ENCODE measurements around the gene GRPEL2. TPM values are rescaled to one million over a fixed set of nuclear protein-coding genes. Genes with fewer than 3 reads are reported as not detected.

Gene GRPEL2
- total RNA-seq, 4 donors from 2014 or later: 6.3 to 19.0 (median 10.9) TPM

DNA sequence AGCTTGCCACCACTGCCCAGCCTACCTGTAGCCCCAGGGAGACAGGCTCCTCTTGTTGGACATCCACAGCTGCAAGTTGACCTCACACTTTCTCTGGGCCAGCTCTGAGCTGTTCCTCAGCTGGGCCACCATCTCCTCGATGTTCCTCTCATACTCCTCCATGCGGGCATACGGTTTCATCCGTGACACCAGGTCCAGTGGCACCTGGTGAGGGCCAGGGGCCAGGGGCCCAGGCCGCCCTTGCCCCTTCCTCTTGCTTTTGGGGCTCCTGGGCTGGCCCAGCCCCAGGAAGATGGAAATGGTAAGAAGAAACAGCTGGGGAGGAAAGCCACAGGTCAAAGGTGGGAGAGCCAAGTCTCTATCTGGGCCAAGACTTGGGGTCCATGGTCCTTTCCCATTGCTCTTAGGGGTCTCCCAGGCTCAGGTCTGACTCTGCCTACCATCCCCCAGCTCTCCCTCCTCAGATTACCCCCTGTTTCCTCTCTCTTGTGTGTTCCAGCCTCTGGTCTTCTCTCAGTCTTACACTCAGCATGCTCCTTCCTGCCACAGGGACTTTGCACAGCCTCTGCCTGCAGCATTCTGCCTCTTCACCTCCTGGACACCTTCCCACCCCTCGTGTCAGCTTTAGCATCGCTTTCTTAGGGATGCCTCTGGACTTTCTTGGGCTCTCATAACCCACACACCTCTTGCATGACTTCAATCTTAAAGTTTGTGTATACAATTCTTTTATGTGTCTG lies 31.6 kb downstream of the GRPEL2 start:
- no peaks in the 10 kb centered on the region for H3K36me3 ChIP-seq
- peaks cover 0 to 4% (median 0%) of the 10 kb centered on the region in 4 donors for H3K4me1 ChIP-seq
- H3K9me3 ChIP-seq: no peaks in the 10 kb centered on the region
- H3K27ac ChIP-seq: no peak overlapping the region
- no peak overlapping the region for H3K4me3 ChIP-seq
- no peak for TF ChIP-seq CTCF (IDR thresholded peaks at IDR 0.05)
- TF ChIP-seq POLR2A (IDR thresholded peaks at IDR 0.05): no peak
- DNase-seq: no peak
- H3K27me3 ChIP-seq: no peaks in the 10 kb centered on the region

- Histone ChIP-seq H3K36me3 (no peaks in the 10 kb centered on the region), H3K27ac (peak overlapping the region in 2 of 4 donors; percentile 22 to 80), H3K9me3 (no peaks in the 10 kb centered on the region), H3K27me3 (no peaks in the 10 kb centered on the region), H3K4me1 (peaks cover 0 to 4% (median 0%) of the 10 kb centered on the region in 4 donors), H3K4me3 (no peak overlapping the region)
- TF ChIP-seq POLR2A (IDR thresholded peaks at IDR 0.05) (no peak), CTCF (IDR thresholded peaks at IDR 0.05) (no peak)
- DNase-seq: no peak
These were observed 33.0 kb downstream of the GRPEL2 start for GRCh38 chr5:149378241-149378820.

- Histone ChIP-seq H3K36me3 (no peaks in the 10 kb centered on the region), H3K4me3 (no peak within 1 kb of the TSS), H3K27me3 (no peaks in the 10 kb centered on the region), H3K27ac (peak within 1 kb of the TSS in 3 of 4 donors; percentile 5 to 80 (median 38)), H3K4me1 (peaks cover 0 to 4% (median 0%) of the 10 kb centered on the region in 4 donors), H3K9me3 (no peaks in the 10 kb centered on the region)
- no peak for DNase-seq
- TF ChIP-seq POLR2A (IDR thresholded peaks at IDR 0.05) (no peak), CTCF (IDR thresholded peaks at IDR 0.05) (no peak)
These were observed 34.0 kb downstream of the GRPEL2 start, which contains the start of gene IL17B for GRCh38 chr5:149379177-149379761. Gene IL17B, minus strand, starts transcription at chr5:149379292. Its CDS starts 67 bp downstream, at chr5:149379225.

DNA sequence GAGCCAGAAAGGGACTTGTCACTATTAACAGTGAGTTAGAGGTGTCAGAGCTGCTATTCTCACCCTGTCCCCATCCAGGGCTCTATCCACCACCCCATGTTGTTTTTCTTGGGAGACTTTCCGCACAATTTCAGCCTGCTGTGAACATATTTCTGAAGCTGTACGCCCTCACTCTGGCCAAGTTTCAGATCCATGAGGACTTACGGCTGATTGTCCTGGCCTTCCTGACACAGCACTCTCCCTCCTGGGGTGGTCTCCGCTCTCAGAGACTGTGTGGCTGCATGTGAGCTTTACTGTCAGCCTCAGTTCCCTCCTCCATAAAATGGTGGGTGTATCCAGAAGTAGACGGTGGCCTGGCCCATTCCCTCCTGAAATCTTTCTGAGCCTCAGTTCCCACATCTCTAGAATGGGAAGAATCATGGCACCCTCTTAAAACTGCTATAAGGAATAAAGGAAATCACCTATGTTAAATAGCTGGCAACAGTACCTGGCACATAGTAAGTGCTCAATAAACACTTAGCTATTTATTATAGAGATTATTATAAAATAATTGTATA lies 34.6 kb downstream of the GRPEL2 start:
- Histone ChIP-seq H3K9me3 (no peaks in the 10 kb centered on the region), H3K4me1 (peaks cover 0 to 4% (median 0%) of the 10 kb centered on the region in 4 donors), H3K36me3 (no peaks in the 10 kb centered on the region), H3K4me3 (no peak overlapping the region), H3K27me3 (no peaks in the 10 kb centered on the region), H3K27ac (peak overlapping the region in 3 of 4 donors; percentile 5 to 80 (median 38))
- no peak for TF ChIP-seq POLR2A (IDR thresholded peaks at IDR 0.05)
- TF ChIP-seq CTCF (IDR thresholded peaks at IDR 0.05): no peak
- no peak for DNase-seq

DNA sequence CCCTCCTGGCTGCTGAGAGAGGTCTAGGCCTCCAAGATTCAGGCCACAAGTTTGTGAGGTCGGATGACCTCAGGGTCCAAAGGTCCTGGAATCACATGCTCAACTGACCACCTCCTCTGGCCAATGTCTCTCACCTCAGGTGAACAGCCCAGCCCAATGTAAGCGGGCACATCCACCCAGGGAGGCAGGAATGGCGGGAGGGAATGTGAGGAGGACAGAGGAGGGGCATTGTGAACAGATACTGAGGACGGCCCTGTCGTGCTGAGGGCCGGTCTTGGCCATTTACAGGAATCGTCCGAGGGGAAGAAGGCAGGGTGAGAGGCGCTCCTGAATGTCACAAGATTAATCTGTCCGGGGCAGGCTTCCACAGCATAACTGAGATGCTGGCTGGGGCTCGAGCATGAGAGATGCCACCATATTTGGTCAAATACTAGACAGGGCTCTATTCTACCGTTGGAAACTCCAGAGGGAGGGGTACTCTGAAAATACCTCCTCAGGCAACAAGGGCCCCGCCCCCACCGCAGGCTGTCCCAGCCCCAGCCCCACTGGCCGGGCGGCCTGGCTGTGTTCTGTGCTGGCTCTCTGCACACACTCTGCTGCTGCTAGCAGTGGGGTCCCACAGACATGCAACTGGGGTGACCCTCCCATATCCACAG lies 35.3 kb downstream of the GRPEL2 start:
- Histone ChIP-seq H3K9me3 (no peaks in the 10 kb centered on the region), H3K27me3 (no peaks in the 10 kb centered on the region), H3K27ac (peak overlapping the region; percentile 20 to 80 (median 58)), H3K4me3 (no peak overlapping the region), H3K4me1 (peaks cover 0 to 5% (median 0%) of the 10 kb centered on the region in 4 donors), H3K36me3 (no peaks in the 10 kb centered on the region)
- no peak for DNase-seq
- no peak for TF ChIP-seq CTCF (IDR thresholded peaks at IDR 0.05)
- no peak for TF ChIP-seq POLR2A (IDR thresholded peaks at IDR 0.05)
